Fibroblast of skin of abdomen (primary cell): ENCODE measurements around the gene RBM44. TPM values are rescaled to one million over a fixed set of nuclear protein-coding genes. Genes with fewer than 3 reads are reported as not detected.
"Not testable (repeated sequence)": the region's sequence is repeated elsewhere in the genome, so short reads cannot be mapped to it uniquely, and the experiment has no call there.

ENCODE experiments used
- DNase-seq: peaks from one replicate; pipeline ENCODE4 v3.0.0-alpha.2; 2013
- polyA plus RNA-seq, 2 experiments: library from polyadenylated mRNA; unstranded; fragments of 120-200 nt; gene quantifications; one replicate each; pipeline ENCODE4 v1.2.1, GENCODE V29; 2013; ENCODE audit not compliant: insufficient read length in 2 of 2

RBM44 gene, protein sequence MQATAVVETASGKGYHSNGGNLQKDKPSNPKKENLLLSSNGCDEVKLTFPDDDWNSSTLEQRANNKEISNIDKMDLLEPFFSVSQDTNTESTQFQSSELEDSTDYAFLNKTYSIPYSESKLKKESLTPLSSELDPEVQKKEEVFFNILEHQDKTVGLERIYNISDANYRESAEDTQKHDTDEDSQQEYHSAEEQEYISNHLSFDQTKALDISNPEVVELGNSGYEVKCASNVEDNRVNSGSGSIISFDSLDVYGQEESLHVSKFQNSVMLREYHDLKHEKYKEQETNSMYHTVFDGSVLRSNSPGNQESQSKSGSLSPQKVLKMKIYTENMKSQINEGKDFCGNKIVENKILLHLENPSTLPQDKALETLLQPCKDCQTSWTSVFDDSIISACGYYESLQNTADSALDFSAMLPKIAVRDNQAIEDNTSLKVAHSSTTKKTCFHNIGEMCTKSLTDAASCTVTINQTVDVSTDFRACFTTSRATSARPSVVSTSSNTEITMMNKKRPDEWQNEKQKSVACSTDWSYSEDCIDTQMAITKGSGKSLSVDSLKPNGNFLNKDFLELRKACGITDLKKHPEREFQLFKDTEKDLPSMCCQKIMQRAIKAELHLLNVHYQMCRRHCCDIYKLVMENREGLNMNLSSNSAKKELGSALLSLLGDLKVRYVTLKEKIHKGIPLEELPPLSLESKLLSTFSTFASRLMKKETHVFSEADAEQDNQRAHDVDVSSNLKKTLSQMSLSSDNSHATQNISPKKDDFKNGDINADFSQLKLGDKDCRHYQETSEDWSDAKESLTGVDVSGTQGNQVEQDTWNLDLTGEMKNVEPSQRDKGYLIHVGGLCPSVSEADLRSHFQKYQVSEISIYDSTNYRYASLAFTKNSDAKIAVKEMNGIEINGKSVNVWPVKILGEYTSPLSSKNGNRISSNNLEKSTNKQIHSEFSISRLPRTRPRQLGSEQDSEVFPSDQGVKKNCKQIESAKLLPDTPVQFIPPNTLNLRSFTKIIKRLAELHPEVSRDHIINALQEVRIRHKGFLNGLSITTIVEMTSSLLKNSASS
- polyA plus RNA-seq (2013, experiment 1 of 2; ENCODE audit: insufficient read length): 0.67 TPM
- 0.45 TPM for polyA plus RNA-seq (2013, experiment 2 of 2; ENCODE audit: insufficient read length)

DNA sequence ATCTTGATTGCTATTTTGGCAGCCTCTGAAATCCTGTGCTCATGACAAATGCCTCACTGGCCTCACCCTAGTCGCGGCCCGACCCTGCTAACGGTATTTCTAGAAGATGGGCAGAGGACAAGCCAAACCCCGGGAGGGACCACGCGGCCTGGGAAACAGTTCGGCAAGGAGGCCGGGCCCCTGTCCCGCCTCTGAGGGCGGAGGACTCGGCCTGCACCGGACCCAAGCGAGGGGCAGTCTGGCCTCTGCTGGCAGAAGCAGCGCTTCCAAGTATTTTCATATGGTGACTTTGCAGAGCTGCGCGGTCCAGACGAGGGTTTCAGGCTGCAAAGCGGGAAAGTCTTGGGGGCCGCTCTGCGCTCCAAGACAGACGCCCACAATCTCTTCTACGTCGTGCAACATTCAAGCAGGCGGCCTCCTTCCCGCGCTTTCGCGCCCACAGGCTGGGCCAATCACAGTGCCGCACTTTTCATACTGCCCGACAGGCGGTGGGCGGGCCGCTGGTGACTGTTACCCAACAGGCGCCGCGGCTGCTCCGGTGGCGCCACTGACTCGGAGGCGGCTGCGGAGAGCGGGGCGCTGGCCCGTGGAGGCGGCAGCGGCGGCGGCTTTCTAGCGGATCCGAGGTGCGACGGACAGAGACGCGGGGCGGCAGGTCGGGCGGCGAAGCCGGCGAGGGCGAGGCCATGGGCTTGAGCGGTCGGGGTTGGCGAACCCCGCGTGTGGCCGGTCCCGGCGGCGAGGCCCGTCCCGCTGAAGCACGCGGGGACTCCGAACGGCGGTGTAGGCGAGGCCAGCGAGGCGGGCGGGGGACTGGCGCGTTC is at the start of gene RBM44:
TSS of gene RBM44 (plus strand) at position 544 of the 824 bp plus-strand sequence. CDS start 14,831 bp downstream, outside the sequence.
- no peak for DNase-seq

DNA sequence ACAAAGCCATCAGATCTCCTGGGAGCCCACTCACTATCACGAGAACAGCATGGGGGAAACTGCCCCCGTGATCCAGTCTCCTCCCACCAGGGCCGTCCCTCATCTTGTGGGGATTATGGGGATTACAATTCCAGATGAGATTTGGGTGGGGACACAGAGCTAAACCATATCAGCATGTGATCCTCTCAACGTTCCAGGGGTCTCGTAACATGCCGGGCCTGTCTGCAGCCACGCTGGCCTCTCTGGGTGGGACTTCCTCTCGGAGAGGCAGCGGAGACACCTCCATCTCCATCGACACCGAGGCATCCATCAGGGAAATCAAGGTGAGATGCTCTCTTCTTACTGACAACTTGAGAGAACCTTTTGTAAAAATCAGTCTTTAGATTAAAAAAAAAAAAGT is 49.6 kb upstream of the RBM44 start:
- no peak for DNase-seq

DNA sequence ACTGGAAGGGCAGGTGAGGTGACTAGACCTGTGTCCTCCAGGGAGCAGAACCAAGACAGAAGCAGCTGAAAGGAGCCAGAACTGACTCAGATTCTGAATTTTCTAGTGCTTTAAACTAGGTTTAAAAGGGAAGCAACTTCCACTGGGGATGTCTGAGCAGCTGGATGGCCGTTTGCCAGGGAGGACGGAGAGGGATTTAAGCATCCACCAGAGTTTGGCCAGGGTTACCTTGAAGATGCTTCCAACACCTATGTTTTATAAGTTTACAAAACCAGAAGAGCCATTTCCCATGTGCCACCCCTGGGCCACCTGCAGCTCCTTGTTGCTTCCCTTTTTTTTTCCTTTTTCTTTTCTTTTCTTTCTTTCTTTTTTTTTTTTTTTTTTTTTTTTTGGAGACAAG is 48.6 kb upstream of the RBM44 start:
- DNase-seq: no peak

GRCh38 chr2:237750441-237750840 is 48.1 kb upstream of the RBM44 start:
- not testable (repeated sequence) for DNase-seq

GRCh38 chr2:237752761-237753165 is 45.8 kb upstream of the RBM44 start:
- no peak for DNase-seq

DNA sequence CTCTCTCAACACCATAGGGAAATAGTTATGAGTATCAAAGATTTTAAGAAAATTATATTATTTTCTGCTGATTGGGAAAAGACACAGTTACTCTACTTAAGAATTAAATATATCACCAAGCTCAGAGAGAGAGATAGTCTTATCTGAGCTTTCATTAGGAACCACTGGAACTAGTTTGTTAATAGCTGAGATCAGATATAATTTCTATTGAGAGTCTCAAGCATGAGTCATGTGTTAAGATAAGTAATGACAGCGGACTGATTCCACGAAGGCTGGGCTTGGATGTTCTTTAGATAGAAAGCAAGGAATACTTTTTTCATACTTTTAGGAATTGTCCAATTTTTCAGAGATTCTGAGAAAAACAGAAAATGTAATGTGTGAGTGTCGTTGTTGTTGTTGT is 44.4 kb upstream of the RBM44 start:
- DNase-seq: no peak

- DNase-seq: no peak
These were observed 43.8 kb upstream of the RBM44 start for GRCh38 chr2:237754626-237755248.

DNA sequence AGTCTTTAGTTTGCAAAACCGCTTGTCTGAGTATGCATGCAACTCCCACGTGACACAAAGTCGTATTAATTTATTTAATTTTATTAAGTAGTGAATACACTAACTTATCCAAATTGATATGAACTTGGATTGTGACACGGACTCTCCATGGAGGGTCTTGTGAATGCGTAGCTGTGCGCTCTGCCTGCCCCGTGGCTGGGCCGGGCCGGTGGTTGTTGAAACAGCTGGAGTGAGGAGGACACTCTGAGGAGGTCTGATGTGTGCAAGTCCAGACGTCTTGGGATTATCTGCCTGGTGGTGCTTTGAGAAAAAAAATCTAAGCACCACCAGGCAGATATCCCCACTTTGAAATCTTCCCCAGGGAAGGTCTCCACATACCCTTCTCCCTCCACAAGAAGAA is 41.0 kb upstream of the RBM44 start:
- no peak for DNase-seq

DNA sequence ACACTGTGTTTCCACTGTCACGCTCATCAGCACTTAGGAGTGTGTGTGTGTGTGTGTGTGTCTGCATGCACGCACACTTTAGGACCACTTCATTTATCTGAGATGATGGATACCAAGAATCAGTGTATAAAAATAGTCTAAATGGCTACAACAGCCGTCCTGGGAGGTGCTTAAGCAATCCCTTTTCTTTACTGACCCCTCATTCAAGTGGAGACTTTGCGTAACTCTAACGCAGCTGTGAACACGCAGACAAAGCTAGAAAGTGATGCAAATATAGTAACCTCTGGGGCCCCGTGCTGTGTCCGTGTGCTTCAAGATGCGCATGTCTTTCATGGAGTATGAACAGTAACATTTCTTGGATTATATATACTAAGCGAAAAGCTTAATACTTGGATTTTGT is 40.4 kb upstream of the RBM44 start:
- DNase-seq: no peak

- no peak for DNase-seq
These were observed 39.4 kb upstream of the RBM44 start for GRCh38 chr2:237759176-237759575.

- DNase-seq: no peak
These were observed 37.8 kb upstream of the RBM44 start for GRCh38 chr2:237760506-237761502.

DNA sequence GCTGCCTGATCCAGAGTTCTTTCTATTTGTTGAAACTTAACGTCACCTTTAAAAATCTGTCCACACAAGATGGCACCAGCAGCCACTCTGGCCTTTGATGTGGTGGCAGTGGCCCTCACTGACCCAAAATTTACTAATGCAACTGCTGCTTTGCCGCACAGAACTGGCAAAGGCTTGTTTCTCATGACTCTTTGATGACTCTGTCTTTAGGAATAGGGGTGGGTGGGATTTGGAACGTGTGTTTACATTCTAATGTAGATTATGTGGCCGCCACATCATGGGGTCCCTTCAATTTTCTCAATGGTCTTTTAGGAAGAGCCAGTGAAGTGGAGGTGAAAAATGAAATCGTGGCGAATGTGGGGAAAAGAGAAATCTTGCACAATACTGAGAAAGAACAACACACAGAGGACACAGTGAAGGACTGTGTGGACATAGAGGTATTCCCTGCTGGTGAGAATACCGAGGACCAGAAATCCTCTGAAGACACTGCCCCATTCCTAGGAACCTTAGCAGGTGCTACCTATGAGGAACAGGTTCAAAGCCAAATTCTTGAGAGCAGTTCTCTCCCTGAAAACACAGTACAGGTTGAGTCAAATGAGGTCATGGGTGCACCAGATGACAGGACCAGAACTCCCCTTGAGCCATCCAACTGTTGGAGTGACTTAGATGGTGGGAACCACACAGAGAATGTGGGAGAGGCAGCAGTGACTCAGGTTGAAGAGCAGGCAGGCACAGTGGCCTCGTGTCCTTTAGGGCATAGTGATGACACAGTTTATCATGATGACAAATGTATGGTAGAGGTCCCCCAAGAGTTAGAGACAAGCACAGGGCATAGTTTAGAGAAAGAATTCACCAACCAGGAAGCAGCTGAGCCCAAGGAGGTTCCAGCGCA is 36.0 kb upstream of the RBM44 start:
- peak; percentile 64 for DNase-seq

DNA sequence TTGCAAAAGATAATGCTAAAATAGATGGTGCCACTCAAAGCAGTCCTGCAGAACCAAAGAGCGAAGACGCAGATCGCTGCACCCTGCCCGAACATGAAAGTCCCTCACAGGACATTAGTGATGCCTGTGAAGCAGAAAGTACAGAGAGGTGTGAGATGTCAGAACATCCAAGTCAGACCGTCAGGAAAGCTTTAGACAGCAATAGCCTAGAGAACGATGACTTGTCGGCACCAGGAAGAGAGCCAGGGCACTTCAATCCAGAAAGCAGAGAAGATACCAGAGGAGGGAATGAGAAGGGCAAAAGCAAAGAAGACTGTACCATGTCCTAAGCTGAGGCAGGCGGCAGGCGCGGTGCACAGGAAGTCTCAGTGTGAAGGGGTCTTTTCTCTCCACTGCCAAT is 34.8 kb upstream of the RBM44 start:
- no peak for DNase-seq

DNA sequence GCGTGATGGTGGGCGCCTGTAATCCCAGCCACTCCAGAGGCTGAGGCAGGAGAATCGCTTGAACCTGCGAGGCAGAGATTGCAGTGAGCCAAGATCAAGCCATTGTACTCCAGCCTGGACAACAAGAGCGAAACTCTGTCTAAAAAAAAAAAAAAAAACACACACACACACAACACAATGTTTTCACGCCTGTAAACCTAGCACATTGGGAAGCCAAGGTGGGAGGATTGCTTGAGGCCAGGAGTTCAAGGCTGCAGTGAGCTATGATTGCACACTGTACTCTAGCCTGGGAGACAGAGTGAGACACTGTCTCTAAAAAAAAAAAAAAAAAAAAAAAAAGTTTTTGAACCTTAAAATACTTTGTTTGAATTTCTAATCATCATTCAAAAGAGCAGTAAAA is 33.5 kb upstream of the RBM44 start:
- DNase-seq: not testable (repeated sequence)

GRCh38 chr2:237765875-237766274 is 32.7 kb upstream of the RBM44 start:
- DNase-seq: no peak

DNA sequence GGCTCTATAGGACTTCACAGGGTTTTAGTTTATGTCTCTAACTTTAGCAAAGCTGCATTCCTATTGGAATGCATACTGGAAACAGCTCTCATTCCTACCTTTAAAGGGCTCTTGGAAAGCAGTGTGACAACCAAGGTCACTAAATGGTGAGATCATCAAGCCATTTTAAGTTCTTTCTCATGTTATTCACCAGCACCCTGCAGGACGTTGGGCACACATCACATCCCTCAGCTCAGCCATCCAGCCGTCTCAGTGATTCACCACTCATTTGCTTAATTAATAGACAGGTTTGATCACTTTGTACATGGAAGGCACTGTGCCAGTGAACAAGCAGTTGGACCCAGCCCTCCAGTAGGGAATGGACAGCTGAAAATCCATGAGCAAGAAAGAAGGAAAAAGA is 32.2 kb upstream of the RBM44 start:
- peak; percentile 44 for DNase-seq

DNA sequence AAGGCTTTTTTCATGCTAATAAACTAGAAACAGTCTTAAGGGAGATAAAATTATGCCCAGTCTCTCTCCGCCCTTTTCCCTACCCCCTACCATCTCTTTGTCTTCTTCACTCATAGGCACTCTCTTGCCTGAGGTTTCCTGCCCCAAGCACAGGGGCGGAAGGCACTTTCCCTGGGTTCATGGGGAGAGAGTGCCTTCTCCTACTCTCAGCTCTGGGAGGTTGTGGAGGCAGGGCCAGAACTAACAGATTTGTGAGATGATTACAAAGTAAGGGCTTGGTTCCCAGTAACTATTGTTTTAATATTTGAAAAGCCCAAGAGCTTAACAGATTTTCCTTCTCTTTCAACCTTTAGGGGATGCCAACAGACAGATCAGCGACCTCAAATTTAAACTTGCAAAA is 26.1 kb upstream of the RBM44 start:
- no peak for DNase-seq

- no peak for DNase-seq
These were observed 24.8 kb upstream of the RBM44 start for GRCh38 chr2:237773826-237774225.

DNA sequence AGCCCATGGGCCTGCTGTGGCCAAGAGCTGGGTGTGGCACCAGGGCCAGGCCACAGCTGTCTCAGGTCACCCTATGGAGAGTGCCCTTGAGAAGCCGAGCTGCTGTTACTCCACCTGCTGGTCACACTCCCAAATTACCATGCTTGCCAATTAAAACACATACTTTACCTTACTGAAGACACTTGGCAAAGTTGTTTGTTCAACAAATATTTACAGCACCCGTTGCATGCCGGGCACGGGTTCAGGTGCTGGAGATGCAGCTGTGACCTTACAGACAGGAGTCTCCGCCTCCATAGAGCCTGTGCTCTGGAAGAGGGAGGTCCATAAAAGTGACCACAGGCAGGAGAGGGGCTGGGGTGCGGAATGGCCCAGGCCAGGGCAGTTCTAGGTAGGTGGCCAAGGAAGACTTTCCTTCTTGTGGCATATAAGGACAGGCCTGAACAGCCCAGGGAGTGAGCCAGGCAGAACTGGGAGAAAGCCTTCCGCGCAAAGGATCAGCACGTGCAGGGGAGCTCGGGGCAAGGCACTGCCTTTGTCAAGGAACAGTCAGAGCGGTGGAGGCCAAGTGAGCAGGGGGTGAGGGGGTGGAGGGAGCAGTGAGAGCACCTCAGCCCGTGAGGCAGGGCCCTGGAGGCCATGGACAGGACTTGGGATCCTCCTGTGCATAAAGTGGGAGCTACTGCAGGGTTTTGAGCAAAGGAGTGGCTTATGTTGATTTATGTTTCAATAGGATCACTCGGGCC is 23.6 kb upstream of the RBM44 start:
- DNase-seq: peak; percentile 35
